Tibial nerve (tissue), 4 donors: ENCODE data around the gene UBAP1L. TPM values are rescaled to one million over a fixed set of nuclear protein-coding genes. Genes with fewer than 3 reads are reported as not detected.
A peak's percentile ranks its signal among the peaks of the same experiment; 100 is the strongest.
"Not testable (repeated sequence)": the region's sequence is repeated elsewhere in the genome, so short reads cannot be mapped to it uniquely, and the experiment has no call there.

Experiments used
- DNase-seq, 2 donors: peaks; one replicate each; pipeline ENCODE4 v3.0.0-alpha.2; 2019; ENCODE audit warnings: low spot score in 2 of 2
- H3K27ac ChIP-seq, 4 donors: fragments of 200-600 bp; sonication (generic) in 3 of 4; one replicate each; pipeline ENCODE4 v1.5.1; 2017 to 2019; ENCODE audit warnings: mild to moderate bottlenecking in 1 of 4
- H3K27me3 ChIP-seq, 2 donors: fragments of 200-600 bp; sonication (generic) in 1 of 2; one replicate each; pipeline versions ENCODE4 v1.5.1 to v1.6.0; 2017 to 2019
- H3K36me3 ChIP-seq, 3 donors: fragments of 200-600 bp; sonication (generic); one replicate each; pipeline ENCODE4 v1.5.1; 2018 to 2019
- H3K4me1 ChIP-seq, 4 donors: fragments of 200-600 bp; sonication (generic) in 3 of 4; one replicate each; pipeline ENCODE4 v1.5.1; 2017 to 2019
- H3K4me3 ChIP-seq, 4 donors: fragments of 200-600 bp; sonication (generic) in 3 of 4; one replicate each; pipeline ENCODE4 v1.5.1; 2017 to 2019; ENCODE audit warnings: mild to moderate bottlenecking in 1 of 4, moderate library complexity in 1 of 4
- H3K9me3 ChIP-seq, 4 donors: fragments of 200-600 bp; sonication (generic) in 3 of 4; one replicate each; pipeline ENCODE4 v1.5.1; 2017 to 2019
- CTCF ChIP-seq, 5 experiments: fragments of 200-600 bp in 3 of 5; fragments of 450-650 bp in 2 of 5; sonication (generic) in 3 of 5; IDR thresholded peaks; one replicate each; pipeline ENCODE4 v1.5.1; 2016 to 2019; ENCODE audit warnings: antibody characterized with exemption in 5 of 5, mild to moderate bottlenecking in 3 of 5, moderate library complexity in 2 of 5
- EP300 ChIP-seq, 2 donors: sonication (generic); formaldehyde crosslinking; IDR thresholded peaks; one replicate each; pipeline ENCODE4 v1.6.1; 2017; ENCODE audit warnings: antibody characterized with exemption in 2 of 2, mild to moderate bottlenecking in 1 of 2
- POLR2A ChIP-seq, 2 donors: fragments of 450-650 bp; IDR thresholded peaks; one replicate each; pipeline ENCODE4 v1.6.1; 2017; ENCODE audit warnings: antibody characterized with exemption in 2 of 2, mild to moderate bottlenecking in 2 of 2, moderate library complexity in 2 of 2
- WGBS, 2 donors: methylation state at CpG; one replicate each; pipeline ENCODE4 v1.1.5; 2018; 5-methylcytosine and 5-hydroxymethylcytosine counted together
- total RNA-seq, 4 donors: library from RNA; depleted of rRNA; stranded (reverse); fragments of >200 nt; gene quantifications; one replicate each; pipeline ENCODE4 v1.1.0, GENCODE V29; 2016

Gene UBAP1L
- total RNA-seq, 4 donors from 2014 or later, result 8.4 to 16.7 (median 14.0) TPM

DNA sequence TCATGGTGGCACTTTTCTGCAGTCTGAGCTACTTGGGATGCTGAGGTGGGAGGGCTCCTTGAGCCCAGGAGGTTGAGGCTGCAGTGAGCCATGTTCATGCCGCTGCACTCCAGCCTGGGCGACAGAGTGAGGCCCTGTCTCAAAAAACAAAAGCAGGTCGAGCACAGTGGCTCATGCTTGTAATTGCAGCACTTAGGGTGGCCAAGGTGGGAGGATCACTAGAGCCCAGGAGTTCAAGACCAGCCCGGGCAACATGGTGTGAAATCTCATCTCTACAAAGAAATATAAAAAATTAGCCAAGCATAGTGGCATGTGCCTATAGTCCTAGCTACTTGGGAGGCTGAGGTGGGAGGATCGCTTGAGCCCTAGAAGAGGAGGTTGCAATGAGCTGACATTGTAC is 10.0 kb downstream of the UBAP1L start:
- no peaks in the 10 kb centered on the region for H3K9me3 ChIP-seq
- H3K4me3 ChIP-seq, result no peak overlapping the region
- no peak for TF ChIP-seq CTCF (IDR thresholded peaks at IDR 0.05)
- H3K4me1 ChIP-seq, result peaks cover 0 to 10% (median 0%) of the 10 kb centered on the region in 4 donors
- DNase-seq, result no peak
- H3K27ac ChIP-seq, result no peak overlapping the region
- 81 to 85% methylated on average over 5 of the region's 5 CpGs for WGBS, 2 donors
- no peaks in the 10 kb centered on the region for H3K27me3 ChIP-seq
- H3K36me3 ChIP-seq, result peaks cover 0 to 58% (median 3%) of the 10 kb centered on the region in 3 donors

- DNase-seq, result no peak
Measured at GRCh38 chr15:65102912-65103311, 12.1 kb downstream of the UBAP1L start.

GRCh38 chr15:65101891-65102708 is 12.9 kb downstream of the UBAP1L start:
- Histone ChIP-seq H3K36me3 (peaks cover 0 to 79% (median 3%) of the 10 kb centered on the region in 3 donors), H3K27me3 (no peaks in the 10 kb centered on the region), H3K4me1 (peaks cover 0 to 10% (median 0%) of the 10 kb centered on the region in 4 donors), H3K27ac (no peak overlapping the region), H3K4me3 (no peak overlapping the region), H3K9me3 (no peaks in the 10 kb centered on the region)
- no peak for TF ChIP-seq POLR2A (IDR thresholded peaks at IDR 0.05)
- no peak for TF ChIP-seq EP300 (IDR thresholded peaks at IDR 0.05)
- peak in 1 of 5 experiments; percentile 3 for TF ChIP-seq CTCF (IDR thresholded peaks at IDR 0.05)
- WGBS, 2 donors, result 62 to 66% methylated on average over 26 to 34 of the region's 75 CpGs
- no peak for DNase-seq

More at GRCh38 chr15:65102912-65103311, 12.1 kb downstream of the UBAP1L start:
- TF ChIP-seq EP300 (IDR thresholded peaks at IDR 0.05) (no peak), CTCF (IDR thresholded peaks at IDR 0.05) (no peak), POLR2A (IDR thresholded peaks at IDR 0.05) (no peak)
- Histone ChIP-seq H3K4me3 (no peak overlapping the region), H3K9me3 (no peaks in the 10 kb centered on the region), H3K27ac (no peak overlapping the region), H3K27me3 (no peaks in the 10 kb centered on the region), H3K36me3 (peaks cover 0 to 71% (median 3%) of the 10 kb centered on the region in 3 donors), H3K4me1 (peaks cover 0 to 10% (median 0%) of the 10 kb centered on the region in 4 donors)
- WGBS, 2 donors, result 91 to 99% methylated on average over 3 of the region's 3 CpGs

DNA sequence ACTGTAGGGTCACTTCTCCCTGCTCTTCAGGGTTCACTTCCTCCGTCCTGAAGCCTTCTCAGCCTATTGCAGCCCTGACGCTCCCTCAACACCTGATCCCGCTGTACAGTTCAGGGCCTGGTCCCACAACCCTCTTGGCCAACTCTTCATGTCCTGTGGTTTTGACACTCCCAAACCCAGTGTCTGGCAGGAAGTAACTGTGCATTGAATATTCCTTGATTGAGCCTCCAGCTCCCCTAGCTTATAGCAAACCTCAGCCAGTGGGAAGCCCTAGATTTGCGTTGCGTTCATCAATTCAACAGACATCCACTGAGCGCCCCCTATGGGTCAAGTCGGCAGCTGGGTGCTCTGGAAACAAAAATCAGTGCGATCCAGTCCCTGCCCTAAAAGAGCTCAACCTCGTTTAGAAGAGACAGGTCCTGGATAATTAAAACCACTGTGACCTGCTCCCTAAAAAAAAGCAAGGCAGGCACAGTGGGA is 13.5 kb downstream of the UBAP1L start:
- Histone ChIP-seq H3K27me3 (no peaks in the 10 kb centered on the region), H3K4me1 (peaks cover 0 to 10% (median 0%) of the 10 kb centered on the region in 4 donors), H3K9me3 (no peaks in the 10 kb centered on the region), H3K4me3 (no peak overlapping the region), H3K36me3 (peaks cover 0 to 85% (median 3%) of the 10 kb centered on the region in 3 donors), H3K27ac (no peak overlapping the region)
- peak; percentile 67 to 76 for DNase-seq
- WGBS, 2 donors, result 27 to 38% methylated on average over 9 of the region's 9 CpGs
- no peak for TF ChIP-seq EP300 (IDR thresholded peaks at IDR 0.05)
- TF ChIP-seq CTCF (IDR thresholded peaks at IDR 0.05), result peak; percentile 56 to 81 (median 74)

- Histone ChIP-seq H3K36me3 (peaks cover 0 to 87% (median 3%) of the 10 kb centered on the region in 3 donors), H3K27ac (no peak overlapping the region), H3K4me3 (no peak overlapping the region), H3K4me1 (peaks cover 0 to 14% (median 0%) of the 10 kb centered on the region in 4 donors), H3K27me3 (no peaks in the 10 kb centered on the region), H3K9me3 (no peaks in the 10 kb centered on the region)
- DNase-seq, result no peak
- WGBS, 2 donors, result 79% methylated on average over 7 of the region's 7 CpGs
- TF ChIP-seq CTCF (IDR thresholded peaks at IDR 0.05) (no peak), POLR2A (IDR thresholded peaks at IDR 0.05) (no peak), EP300 (IDR thresholded peaks at IDR 0.05) (no peak)
Measured at GRCh38 chr15:65100442-65100841, 14.6 kb downstream of the UBAP1L start.

GRCh38 chr15:65099801-65100200 is 15.2 kb downstream of the UBAP1L start:
- DNase-seq, H3K9me3 ChIP-seq, H3K4me3 ChIP-seq, H3K27ac ChIP-seq, H3K27me3 ChIP-seq: not testable (repeated sequence)
- 92 to 94% methylated on average over 10 of the region's 10 CpGs for WGBS, 2 donors
- H3K4me1 ChIP-seq, result peaks cover 0 to 21% (median 0%) of the 10 kb centered on the region in 4 donors
- peaks cover 0 to 81% (median 0%) of the 10 kb centered on the region in 3 donors for H3K36me3 ChIP-seq
